ENCODE data around the gene METTL23. TPM values are rescaled to one million over a fixed set of nuclear protein-coding genes. Genes with fewer than 3 reads are reported as not detected.

METTL23 gene
- total RNA-seq, 1 experiment from 2014 or later, result 57.8 TPM

GRCh38 chr17:76726231-76726775, 336 bp upstream of the METTL23 start, which contains the start of gene JMJD6 (continued):
- TF ChIP-seq REST (IDR thresholded peaks at IDR 0.05; ENCODE audit: low read depth) (no peak), SRF (IDR thresholded peaks at IDR 0.05; ENCODE audit: low read depth) (no peak; the same call in 1 of the 2 replicates), TCF7L2 (IDR thresholded peaks at IDR 0.05; ENCODE audit: borderline replicate concordance, extremely low read depth, insufficient read depth, insufficient read length) (peak; percentile 88), POLR2AphosphoS5 (IDR thresholded peaks at IDR 0.05; ENCODE audit: low read depth, low read length) (peak; percentile 90), CBX3 (IDR thresholded peaks at IDR 0.05; ENCODE audit: low read depth) (no peak), EGR1 (IDR thresholded peaks at IDR 0.05; ENCODE audit: low read depth) (peak; percentile 42; the same call in 1 of the 2 replicates), RAD21 (IDR thresholded peaks at IDR 0.05; ENCODE audit: low read depth) (no peak), FOSL1 (IDR thresholded peaks at IDR 0.05; ENCODE audit: low read depth) (no peak), ELF1 (IDR thresholded peaks at IDR 0.05; ENCODE audit: borderline replicate concordance, low read depth) (no peak; the same call in 1 of the 2 replicates), MAX (IDR thresholded peaks at IDR 0.05) (peak; percentile 17; the same call in 1 of the 2 replicates), EZH2 (IDR thresholded peaks at IDR 0.05) (no peak), SP1 (IDR thresholded peaks at IDR 0.05; ENCODE audit: low read depth) (peak; percentile 89), SIN3A (IDR thresholded peaks at IDR 0.05; ENCODE audit: low read depth) (peak; percentile 86; the same call in 1 of the 2 replicates), EZH2phosphoT487 (IDR thresholded peaks at IDR 0.05; ENCODE audit: borderline replicate concordance) (no peak)
- TF ChIP-seq, protein P1, sequence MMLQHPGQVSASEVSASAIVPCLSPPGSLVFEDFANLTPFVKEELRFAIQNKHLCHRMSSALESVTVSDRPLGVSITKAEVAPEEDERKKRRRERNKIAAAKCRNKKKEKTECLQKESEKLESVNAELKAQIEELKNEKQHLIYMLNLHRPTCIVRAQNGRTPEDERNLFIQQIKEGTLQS (IDR thresholded peaks at IDR 0.05), result no peak

Data from HCT116 (cell line).